Cardiac muscle cell (in vitro differentiated cells and primary cell): ENCODE results near the gene NFYB. TPM values are rescaled to one million over a fixed set of nuclear protein-coding genes. Genes with fewer than 3 reads are reported as not detected.

Experiments
- DNase-seq, 2 donors: peaks; one replicate each; pipeline versions ENCODE4 v3.0.0 to v3.0.0-alpha.2; 2010 to 2017; ENCODE audit warnings: low read depth in 1 of 2, low spot score in 1 of 2
- H3K27ac ChIP-seq: fragments of 200-600 bp; sonication (generic); 2 replicates; pipeline ENCODE4 v1.5.1; 2016
- H3K27me3 ChIP-seq: fragments of 200-600 bp; sonication (generic); 2 replicates; pipeline ENCODE4 v1.6.0; 2016; ENCODE audit warnings: control low read depth
- H3K36me3 ChIP-seq: fragments of 200-600 bp; sonication (generic); 2 replicates; pipeline ENCODE4 v1.5.1; 2016; ENCODE audit warnings: control low read depth
- H3K4me1 ChIP-seq: fragments of 200-600 bp; sonication (generic); 2 replicates; pipeline ENCODE4 v1.8.1; 2017; ENCODE audit warnings: low read depth, mild to moderate bottlenecking, mixed run types
- H3K4me3 ChIP-seq: fragments of 200-600 bp; sonication (generic); 2 replicates; pipeline ENCODE4 v1.5.1; 2016; ENCODE audit warnings: mild to moderate bottlenecking
- H3K9me3 ChIP-seq: fragments of 200-600 bp; sonication (generic); 2 replicates; pipeline ENCODE4 v1.5.1; 2017; ENCODE audit warnings: low read depth, mild to moderate bottlenecking, control low read depth
- polyA plus RNA-seq: library from polyadenylated mRNA; unstranded; fragments of >200 nt; fragmentation: Nextera tagmentation; extraction: Ambion mirVana; gene quantifications from 2 replicates; pipeline ENCODE4 v1.2.1, GENCODE V29; 2016
- total RNA-seq: library from RNA; depleted of rRNA; stranded (reverse); fragments of >200 nt; gene quantifications from 2 replicates; pipeline ENCODE4 v1.2.3, GENCODE V29; 2016
- TF ChIP-seq, protein P1 (sequence below): IDR thresholded peaks from 2 replicates; pipeline ENCODE4 v1.5.1; 2012; ENCODE audit warnings: low read depth, mild to moderate bottlenecking, low read length

NFYB gene
- total and polyA plus RNA-seq, 2 experiments from 2014 or later = 115 to 150 TPM

DNA sequence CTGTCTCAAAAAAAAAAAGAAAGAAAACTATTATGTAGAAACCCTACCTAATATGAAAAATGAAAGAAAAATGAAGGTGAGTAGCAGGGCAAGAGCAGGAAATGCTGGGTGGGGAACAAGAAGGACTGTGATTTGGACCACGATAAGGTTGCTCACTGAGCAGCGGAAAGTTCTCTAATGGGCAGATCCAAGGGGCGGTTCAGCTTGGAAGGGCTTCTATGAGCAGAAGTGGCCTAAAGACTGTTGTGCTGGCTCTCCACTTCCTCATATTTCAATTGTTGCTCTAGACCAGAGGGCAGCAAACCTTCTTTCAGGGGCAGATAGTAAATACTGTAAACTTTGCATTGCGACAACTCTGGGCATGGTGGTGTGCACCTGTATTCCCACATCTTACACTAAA, 16.3 kb upstream of the NFYB start:
- Histone ChIP-seq H3K9me3 (no peaks in the 10 kb centered on the region), H3K27ac (no peak overlapping the region), H3K4me1 (no peaks in the 10 kb centered on the region), H3K36me3 (no peaks in the 10 kb centered on the region), H3K4me3 (no peak overlapping the region), H3K27me3 (no peaks in the 10 kb centered on the region)
- TF ChIP-seq, protein P1, sequence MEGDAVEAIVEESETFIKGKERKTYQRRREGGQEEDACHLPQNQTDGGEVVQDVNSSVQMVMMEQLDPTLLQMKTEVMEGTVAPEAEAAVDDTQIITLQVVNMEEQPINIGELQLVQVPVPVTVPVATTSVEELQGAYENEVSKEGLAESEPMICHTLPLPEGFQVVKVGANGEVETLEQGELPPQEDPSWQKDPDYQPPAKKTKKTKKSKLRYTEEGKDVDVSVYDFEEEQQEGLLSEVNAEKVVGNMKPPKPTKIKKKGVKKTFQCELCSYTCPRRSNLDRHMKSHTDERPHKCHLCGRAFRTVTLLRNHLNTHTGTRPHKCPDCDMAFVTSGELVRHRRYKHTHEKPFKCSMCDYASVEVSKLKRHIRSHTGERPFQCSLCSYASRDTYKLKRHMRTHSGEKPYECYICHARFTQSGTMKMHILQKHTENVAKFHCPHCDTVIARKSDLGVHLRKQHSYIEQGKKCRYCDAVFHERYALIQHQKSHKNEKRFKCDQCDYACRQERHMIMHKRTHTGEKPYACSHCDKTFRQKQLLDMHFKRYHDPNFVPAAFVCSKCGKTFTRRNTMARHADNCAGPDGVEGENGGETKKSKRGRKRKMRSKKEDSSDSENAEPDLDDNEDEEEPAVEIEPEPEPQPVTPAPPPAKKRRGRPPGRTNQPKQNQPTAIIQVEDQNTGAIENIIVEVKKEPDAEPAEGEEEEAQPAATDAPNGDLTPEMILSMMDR = no peak
- no peak for DNase-seq

DNA sequence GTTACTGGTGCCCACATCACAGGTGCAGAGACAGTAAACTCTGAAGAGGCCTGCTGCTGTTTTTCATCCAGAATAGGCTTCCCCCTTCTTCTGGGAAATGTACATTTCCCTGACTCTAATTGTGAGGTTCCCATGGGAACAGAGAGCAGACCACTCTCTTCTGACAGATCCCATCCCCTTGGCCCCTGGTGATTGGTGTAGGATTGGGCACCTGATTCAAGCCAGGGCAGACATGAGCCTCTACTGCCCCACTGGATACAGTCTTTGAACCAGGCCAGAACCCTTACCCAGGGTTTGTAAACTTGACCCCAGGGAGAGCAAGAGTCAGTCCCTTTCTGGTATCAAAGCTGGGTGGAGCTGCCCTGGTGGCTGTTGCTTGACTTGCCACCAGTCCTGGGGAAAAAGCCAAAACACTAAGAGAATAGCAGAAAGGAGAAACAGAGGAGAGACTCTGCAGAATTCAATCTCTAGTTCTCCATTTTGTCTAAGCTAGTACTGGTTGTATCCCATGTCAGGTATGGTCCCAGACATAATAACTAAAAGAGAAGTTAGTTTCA, 14.8 kb upstream of the NFYB start:
- no peak overlapping the region for H3K4me3 ChIP-seq
- no peaks in the 10 kb centered on the region for H3K4me1 ChIP-seq
- DNase-seq = no peak
- TF ChIP-seq, protein P1 = no peak
- H3K9me3 ChIP-seq = no peaks in the 10 kb centered on the region
- no peak overlapping the region for H3K27ac ChIP-seq
- H3K36me3 ChIP-seq = no peaks in the 10 kb centered on the region
- no peaks in the 10 kb centered on the region for H3K27me3 ChIP-seq

DNA sequence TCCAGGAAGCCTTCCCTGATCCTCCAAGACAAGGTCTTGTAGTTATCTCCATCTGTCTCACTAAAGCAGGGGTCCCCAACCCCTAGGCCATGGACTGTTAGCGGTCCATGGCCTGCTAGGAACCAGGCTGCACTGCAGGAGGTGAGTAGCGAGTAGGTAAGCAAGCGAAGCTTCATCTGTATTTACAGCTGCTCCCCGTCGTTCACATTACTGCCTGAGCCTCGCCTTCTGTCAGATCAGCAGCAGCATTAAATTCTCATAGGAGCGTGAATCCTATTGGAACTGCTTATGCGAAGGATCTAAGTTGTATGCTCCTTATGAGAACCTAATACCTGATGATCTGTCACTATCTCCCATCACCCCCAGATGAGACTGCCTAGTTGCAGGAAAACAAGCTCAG, 12.4 kb upstream of the NFYB start:
- H3K36me3 ChIP-seq = no peaks in the 10 kb centered on the region
- H3K27ac ChIP-seq = no peak overlapping the region
- no peak for DNase-seq
- H3K9me3 ChIP-seq = no peaks in the 10 kb centered on the region
- no peaks in the 10 kb centered on the region for H3K27me3 ChIP-seq
- TF ChIP-seq, protein P1 = no peak
- no peak overlapping the region for H3K4me3 ChIP-seq
- no peaks in the 10 kb centered on the region for H3K4me1 ChIP-seq

DNA sequence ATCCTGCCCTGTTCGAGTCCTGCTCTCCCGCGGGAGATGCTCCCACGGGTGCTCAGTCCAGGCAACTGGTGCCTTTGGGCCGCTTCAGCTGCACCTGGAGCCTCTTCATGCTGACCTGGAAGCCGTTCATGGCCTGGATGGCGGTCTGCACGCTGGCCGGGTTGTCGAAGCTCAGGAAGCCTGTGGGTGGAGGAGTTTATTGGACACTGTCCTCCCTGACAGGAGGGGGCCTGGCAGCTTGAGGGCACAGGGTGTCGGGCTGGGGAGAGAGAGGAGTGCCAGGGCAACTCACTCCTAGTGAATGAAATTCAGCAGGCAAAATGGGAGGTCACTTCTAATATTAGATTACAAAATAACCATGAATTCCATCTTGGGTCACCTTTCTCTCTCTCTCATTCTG, 9.3 kb upstream of the NFYB start:
- TF ChIP-seq, protein P1 = no peak
- Histone ChIP-seq H3K27ac (no peak overlapping the region), H3K27me3 (no peaks in the 10 kb centered on the region), H3K36me3 (no peaks in the 10 kb centered on the region), H3K4me1 (no peaks in the 10 kb centered on the region), H3K4me3 (no peak overlapping the region), H3K9me3 (no peaks in the 10 kb centered on the region)
- no peak for DNase-seq

DNA sequence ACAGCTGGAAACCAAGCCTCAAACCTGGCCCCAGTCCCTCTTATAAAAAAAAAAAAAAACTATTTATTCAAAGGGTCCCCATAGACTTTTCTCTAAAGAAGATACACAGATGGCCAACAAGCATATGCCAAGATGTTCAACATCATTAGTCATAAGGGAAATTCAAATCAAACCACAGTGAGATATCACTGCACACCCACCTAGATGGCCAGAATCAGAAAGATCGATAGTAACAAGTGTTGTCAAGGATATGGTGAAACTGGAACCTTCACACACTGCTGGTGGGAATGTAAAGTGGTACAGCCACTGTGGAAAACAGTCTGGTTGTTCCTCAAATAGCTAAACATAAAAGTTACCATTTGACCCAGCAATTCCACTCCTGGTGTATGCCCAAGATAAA, 5.9 kb upstream of the NFYB start:
- Histone ChIP-seq H3K4me3 (no peak overlapping the region), H3K27me3 (no peaks in the 10 kb centered on the region), H3K4me1 (peaks cover 4% of the 10 kb centered on the region), H3K9me3 (no peaks in the 10 kb centered on the region), H3K36me3 (no peaks in the 10 kb centered on the region), H3K27ac (no peak overlapping the region)
- TF ChIP-seq, protein P1 = no peak
- DNase-seq = no peak

DNA sequence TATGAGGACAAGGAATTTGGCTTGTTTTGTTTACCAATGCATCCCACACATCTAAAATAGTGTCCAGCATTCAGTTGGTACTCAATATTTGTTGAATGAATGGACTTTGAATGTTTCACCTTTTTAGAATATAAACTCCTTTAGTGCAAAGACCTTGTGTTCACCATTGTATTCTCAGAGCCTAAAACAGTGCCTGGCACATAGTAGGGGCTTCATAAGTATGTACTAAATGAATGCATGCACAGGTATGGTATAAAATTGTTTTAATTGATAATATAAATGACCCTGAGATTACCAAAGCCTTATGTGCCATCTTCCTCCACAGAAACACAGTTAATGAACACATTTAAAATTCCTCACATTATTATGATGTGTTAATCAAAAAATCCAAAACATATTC, 5.0 kb upstream of the NFYB start:
- TF ChIP-seq, protein P1 = no peak
- Histone ChIP-seq H3K4me1 (peaks cover 9% of the 10 kb centered on the region), H3K4me3 (no peak overlapping the region), H3K9me3 (no peaks in the 10 kb centered on the region), H3K36me3 (no peaks in the 10 kb centered on the region), H3K27me3 (no peaks in the 10 kb centered on the region), H3K27ac (no peak overlapping the region)
- no peak for DNase-seq
